GM13976 (cell line): Measurements from ENCODE around the gene REX1BD.

Experiments
- DNase-seq: peaks from one replicate; pipeline ENCODE4 v3.0.0; 2012; ENCODE audit warnings: low spot score
- CTCF ChIP-seq: IDR thresholded peaks from 2 replicates; pipeline ENCODE4 v1.5.1; 2012; ENCODE audit warnings: borderline replicate concordance, mild to moderate bottlenecking; ENCODE audit not compliant: insufficient read depth; ENCODE audit errors: extremely low read depth, missing control alignments, control extremely low read depth
- in situ Hi-C: fragments of 300-500 bp; cut with MboI; formaldehyde crosslinking; loops from one replicate; pipeline ENCODE4 v1.12.0; 2022; ENCODE audit warnings: low sequenced_read_pairs, mixed read lengths, inconsistent platforms; ENCODE audit not compliant: unreplicated experiment

The REX1BD gene

GRCh38 chr19:18603255-18603957 is 14.8 kb downstream of the REX1BD start:
- in situ Hi-C loops = no loop called here
- no peak for TF ChIP-seq CTCF
- peak; percentile 53 for DNase-seq

GRCh38 chr19:18603958-18604819 is 15.6 kb downstream of the REX1BD start:
- TF ChIP-seq CTCF = no peak
- DNase-seq = peak; percentile 44
- in situ Hi-C loops = no loop called here

GRCh38 chr19:18604820-18605159 is 16.2 kb downstream of the REX1BD start:
- in situ Hi-C loops = no loop called here
- TF ChIP-seq CTCF = no peak
- no peak for DNase-seq

- no peak for DNase-seq
- no peak for TF ChIP-seq CTCF
- in situ Hi-C loops = no loop called here
Observed at GRCh38 chr19:18605196-18605545, 16.6 kb downstream of the REX1BD start.

- TF ChIP-seq CTCF = no peak
- in situ Hi-C loops = no loop called here
- DNase-seq = no peak
Observed at GRCh38 chr19:18605546-18606280, 17.1 kb downstream of the REX1BD start.
